Small intestine (tissue), 7 donors: ENCODE results near the gene DAPK2. TPM values are rescaled to one million over a fixed set of nuclear protein-coding genes. Genes with fewer than 3 reads are reported as not detected.
A peak's percentile ranks its signal among the peaks of the same experiment; 100 is the strongest.

Experiments used
- DNase-seq, 2 donors: peaks; one replicate each; pipeline versions ENCODE4 v3.0.0 to v3.0.0-alpha.2; 2013
- FAIRE-seq: peaks from 2 replicates; lab custom pipeline; 2012; peaks lifted over from hg19 to GRCh38; lab: Jason Lieb, UNC
- H3K27ac ChIP-seq, 3 donors: one replicate each; pipeline ENCODE4 v1.5.1; 2013; ENCODE audit warnings: low read length in 2 of 3, mild to moderate bottlenecking in 2 of 3, control low read depth in 1 of 3, inconsistent platforms in 1 of 3, low read depth in 1 of 3, moderate library complexity in 1 of 3
- H3K27me3 ChIP-seq, 3 donors: one replicate each; pipeline ENCODE4 v1.6.1; 2013; ENCODE audit warnings: low read length in 3 of 3, inconsistent platforms in 1 of 3; ENCODE audit not compliant: control insufficient read depth in 3 of 3, insufficient read depth in 3 of 3
- H3K36me3 ChIP-seq, 3 donors: one replicate each; pipeline ENCODE4 v1.6.1; 2013; ENCODE audit warnings: low read length in 3 of 3, inconsistent platforms in 1 of 3, low read depth in 1 of 3, mild to moderate bottlenecking in 1 of 3, moderate library complexity in 1 of 3; ENCODE audit not compliant: control insufficient read depth in 3 of 3, insufficient read depth in 2 of 3
- H3K4me1 ChIP-seq, 3 donors: one replicate each; pipeline ENCODE4 v1.6.1; 2013; ENCODE audit warnings: low read length in 2 of 3, inconsistent platforms in 1 of 3, low read depth in 1 of 3, mild to moderate bottlenecking in 1 of 3, moderate library complexity in 1 of 3; ENCODE audit not compliant: control insufficient read depth in 3 of 3, insufficient read depth in 2 of 3
- H3K4me3 ChIP-seq, 3 donors: one replicate each; pipeline ENCODE4 v1.5.1; 2013; ENCODE audit warnings: low read length in 3 of 3, control low read depth in 1 of 3, inconsistent platforms in 1 of 3, low read depth in 1 of 3, mild to moderate bottlenecking in 1 of 3, moderate library complexity in 1 of 3
- H3K9me3 ChIP-seq, 2 donors: one replicate each; pipeline ENCODE4 v1.6.1; 2013; ENCODE audit warnings: low read depth in 1 of 2, low read length in 1 of 2; ENCODE audit not compliant: control insufficient read depth in 2 of 2, insufficient read depth in 1 of 2
- WGBS, 3 donors: extraction: QIAGEN DNeasy Blood & Tissue Kit; methylation state at CpG; one replicate each; pipeline ENCODE4 v1.1.7; 2013; 5-methylcytosine and 5-hydroxymethylcytosine counted together
- polyA plus RNA-seq, 4 donors: library from polyadenylated mRNA; stranded (reverse) in 3 of 4; unstranded in 1 of 4; fragments of 200-250 nt in 3 of 4; fragments of 120-200 nt in 1 of 4; gene quantifications; one replicate each; pipeline versions ENCODE4 v1.2.1 to v1.2.3, GENCODE V29; 2013
- donor health status: healthy with polysubstance abuse.
- donor health status: control.
- donor health status: control.
- donor health status: Bipolar disorder and iron deficiency.
- donor health status: healthy.

The DAPK2 gene
- polyA plus RNA-seq, 4 donors: 10.3 to 91.6 (median 47.5) TPM

GRCh38 chr15:64051407-64052259 lies 5.3 kb upstream of the DAPK2 start:
- H3K4me3 ChIP-seq: no peak overlapping the region
- peaks cover 0 to 14% (median 0%) of the 10 kb centered on the region in 3 donors for H3K4me1 ChIP-seq
- DNase-seq: no peak
- no peak overlapping the region for H3K27ac ChIP-seq
- WGBS, 3 donors: 76 to 79% (median 79%) methylated on average over 6 of the region's 6 CpGs
- H3K27me3 ChIP-seq: peaks cover 0 to 4% (median 0%) of the 10 kb centered on the region in 3 donors
- H3K36me3 ChIP-seq: no peaks in the 10 kb centered on the region
- no peak for FAIRE-seq
- no peaks in the 10 kb centered on the region for H3K9me3 ChIP-seq

- H3K27ac ChIP-seq: no peak overlapping the region
- no peaks in the 10 kb centered on the region for H3K9me3 ChIP-seq
- DNase-seq (no peak), FAIRE-seq (no peak)
- no peak overlapping the region for H3K4me3 ChIP-seq
- WGBS, 3 donors: 88 to 95% (median 93%) methylated on average over 2 of the region's 2 CpGs
- H3K4me1 ChIP-seq: peaks cover 0 to 17% (median 0%) of the 10 kb centered on the region in 3 donors
- H3K27me3 ChIP-seq: peaks cover 0 to 4% (median 0%) of the 10 kb centered on the region in 3 donors
- H3K36me3 ChIP-seq: no peaks in the 10 kb centered on the region
Observed at GRCh38 chr15:64051093-64051402, 4.8 kb upstream of the DAPK2 start.

- H3K4me1 ChIP-seq: peaks cover 0 to 20% (median 0%) of the 10 kb centered on the region in 3 donors
- no peak overlapping the region for H3K4me3 ChIP-seq
- 71 to 78% (median 74%) methylated on average over 8 of the region's 8 CpGs for WGBS, 3 donors
- H3K27ac ChIP-seq: no peak overlapping the region
- DNase-seq: no peak
- no peaks in the 10 kb centered on the region for H3K36me3 ChIP-seq
- FAIRE-seq: no peak
- peaks cover 0 to 4% (median 0%) of the 10 kb centered on the region in 3 donors for H3K27me3 ChIP-seq
- H3K9me3 ChIP-seq: no peaks in the 10 kb centered on the region
Observed at GRCh38 chr15:64050281-64051092, 4.2 kb upstream of the DAPK2 start.

- H3K27ac ChIP-seq: no peak overlapping the region
- H3K27me3 ChIP-seq: peaks cover 0 to 4% (median 0%) of the 10 kb centered on the region in 3 donors
- WGBS, 3 donors: 81 to 96% (median 85%) methylated on average over 1 of the region's 1 CpG
- H3K36me3 ChIP-seq: no peaks in the 10 kb centered on the region
- FAIRE-seq (no peak), DNase-seq (no peak)
- H3K4me3 ChIP-seq: no peak overlapping the region
- H3K4me1 ChIP-seq: peaks cover 0 to 32% (median 0%) of the 10 kb centered on the region in 3 donors
- no peaks in the 10 kb centered on the region for H3K9me3 ChIP-seq
Observed at GRCh38 chr15:64048781-64049460, 2.6 kb upstream of the DAPK2 start.

- peak in 1 of 2 donors; percentile 53 for DNase-seq
- H3K4me3 ChIP-seq: peak overlapping the region; percentile 38 to 90 (median 40)
- H3K36me3 ChIP-seq: no peaks in the 10 kb centered on the region
- H3K9me3 ChIP-seq: no peaks in the 10 kb centered on the region
- 5 to 9% (median 7%) methylated on average over 29 to 76 of the region's 76 CpGs for WGBS, 3 donors
- FAIRE-seq: no peak
- H3K27ac ChIP-seq: peak overlapping the region in 2 of 3 donors; percentile 55 to 82
- peaks cover 0 to 23% (median 0%) of the 10 kb centered on the region in 3 donors for H3K4me1 ChIP-seq
- peaks cover 0 to 4% (median 0%) of the 10 kb centered on the region in 3 donors for H3K27me3 ChIP-seq
Observed at GRCh38 chr15:64045774-64046420, 388 bp downstream of the DAPK2 start.

GRCh38 chr15:64045101-64045435 lies 1.2 kb downstream of the DAPK2 start:
- peaks cover 0 to 4% (median 0%) of the 10 kb centered on the region in 3 donors for H3K27me3 ChIP-seq
- WGBS, 3 donors: 41 to 61% (median 43%) methylated on average over 5 of the region's 5 CpGs
- peak overlapping the region in 2 of 3 donors; percentile 40 to 90 for H3K4me3 ChIP-seq
- peak overlapping the region in 1 of 3 donors; percentile 82 for H3K27ac ChIP-seq
- H3K9me3 ChIP-seq: no peaks in the 10 kb centered on the region
- H3K4me1 ChIP-seq: peaks cover 0 to 23% (median 0%) of the 10 kb centered on the region in 3 donors
- no peak for FAIRE-seq
- no peaks in the 10 kb centered on the region for H3K36me3 ChIP-seq
- DNase-seq: peak in 1 of 2 donors; percentile 24

- Histone ChIP-seq H3K4me3 (peak overlapping the region in 1 of 3 donors; percentile 90), H3K36me3 (peaks cover 2 to 5% (median 3%) of the 10 kb centered on the region in 3 donors), H3K27me3 (peaks cover 0 to 4% (median 0%) of the 10 kb centered on the region in 3 donors), H3K4me1 (peaks cover 0 to 23% (median 0%) of the 10 kb centered on the region in 3 donors), H3K9me3 (no peaks in the 10 kb centered on the region), H3K27ac (peak overlapping the region in 1 of 3 donors; percentile 82)
- WGBS, 3 donors: 57 to 63% (median 62%) methylated on average over 7 of the region's 7 CpGs
- DNase-seq: peak; percentile 31 to 46
- no peak for FAIRE-seq
Observed at GRCh38 chr15:64044300-64045100, 1.8 kb downstream of the DAPK2 start.
